Measurements from ENCODE around the gene ADAM10. TPM values are rescaled to one million over a fixed set of nuclear protein-coding genes. Genes with fewer than 3 reads are reported as not detected.

Gene ADAM10
- total RNA-seq, 1 experiment from 2014 or later: 170 TPM

DNA sequence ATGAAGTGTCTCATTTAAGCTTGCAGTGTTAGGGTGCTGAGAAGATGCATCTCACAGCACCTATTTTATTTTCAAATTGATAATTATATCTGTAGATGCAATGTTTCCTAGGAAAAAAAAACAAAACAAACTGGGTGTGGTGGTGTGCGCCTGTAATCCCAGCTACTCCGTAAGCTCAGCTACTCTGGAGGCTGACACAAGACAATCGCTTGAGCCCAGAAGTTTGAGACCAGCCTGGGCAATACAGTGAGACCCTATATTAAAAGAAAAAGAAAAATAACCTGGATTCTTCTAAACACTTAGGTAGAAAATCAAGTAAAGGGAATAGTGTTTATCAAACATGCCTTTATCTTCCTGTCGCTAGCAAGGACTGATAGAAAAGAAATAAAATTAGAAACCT, 23.5 kb upstream of the ADAM10 start:
- Histone ChIP-seq H3K4me1 (peaks cover 10% of the 10 kb centered on the region), H3K36me3 (ENCODE audit: control insufficient read depth, insufficient read depth, low read length) (no peaks in the 10 kb centered on the region), H3K4me3 (ENCODE audit: low read depth, low read length) (peak overlapping the region; percentile 99), H3K27me3 (replicated peaks; ENCODE audit: control insufficient read depth, insufficient read depth, low read length) (no peaks in the 10 kb centered on the region), H3K9me3 (no peaks in the 10 kb centered on the region)
- intact Hi-C loops (cut with micrococcal nuclease; ENCODE audit: unreplicated experiment): loop anchor here (5.0 to 10.0 kb wide), 3 partner anchors 159 to 546 kb away; partner anchors contain the start of gene SLTM
- ChIA-PET POLR2A (no interaction called here), CTCF (no interaction called here)
- peaks cover 10% of the 10 kb centered on the region for H3K36me3 Mint-ChIP-seq (ENCODE audit: insufficient read depth, unreplicated experiment)
- no peak for TF ChIP-seq CTCF (IDR thresholded peaks at IDR 0.05; ENCODE audit: insufficient read depth in 1 of 2, low read depth in 1 of 2, low read length in 1 of 2, severe bottlenecking in 1 of 2, unreplicated experiment in 1 of 2)
- H3K27me3 Mint-ChIP-seq (ENCODE audit: insufficient read depth, unreplicated experiment): no peaks in the 10 kb centered on the region
- H3K9me3 Mint-ChIP-seq (ENCODE audit: unreplicated experiment): no peaks in the 10 kb centered on the region
- H3K4me3 Mint-ChIP-seq (ENCODE audit: unreplicated experiment): no peak overlapping the region
- DNase-seq: no peak
- no peak overlapping the region for H3K27ac Mint-ChIP-seq (ENCODE audit: unreplicated experiment)
- H3K4me1 Mint-ChIP-seq (ENCODE audit: low read depth, unreplicated experiment): no peaks in the 10 kb centered on the region
- no TSS peak for BruUV-seq (replicated peaks)

- TF ChIP-seq CTCF (IDR thresholded peaks at IDR 0.05; ENCODE audit: insufficient read depth in 1 of 2, low read depth in 1 of 2, low read length in 1 of 2, severe bottlenecking in 1 of 2, unreplicated experiment in 1 of 2): no peak
- Mint-ChIP-seq H3K4me1 (ENCODE audit: low read depth, unreplicated experiment) (no peaks in the 10 kb centered on the region), H3K4me3 (ENCODE audit: unreplicated experiment) (no peak overlapping the region), H3K9me3 (ENCODE audit: unreplicated experiment) (peaks cover 2% of the 10 kb centered on the region), H3K27ac (ENCODE audit: unreplicated experiment) (peak overlapping the region; percentile 85), H3K27me3 (ENCODE audit: insufficient read depth, unreplicated experiment) (no peaks in the 10 kb centered on the region), H3K36me3 (ENCODE audit: insufficient read depth, unreplicated experiment) (peaks cover 10% of the 10 kb centered on the region)
- no peaks in the 10 kb centered on the region for H3K36me3 ChIP-seq (ENCODE audit: control insufficient read depth, insufficient read depth, low read length)
- DNase-seq: peak; percentile 55 to 64
- peak overlapping the region; percentile 99 for H3K4me3 ChIP-seq (ENCODE audit: low read depth, low read length)
- H3K4me1 ChIP-seq: peaks cover 10% of the 10 kb centered on the region
- intact Hi-C loops (cut with micrococcal nuclease; ENCODE audit: unreplicated experiment): loop anchor here (1.0 to 10.0 kb wide), 6 partner anchors 21 to 544 kb away; partner anchors contain the start of gene SLTM
- H3K9me3 ChIP-seq: no peaks in the 10 kb centered on the region
- no peaks in the 10 kb centered on the region for H3K27me3 ChIP-seq (replicated peaks; ENCODE audit: control insufficient read depth, insufficient read depth, low read length)
- ChIA-PET CTCF (interaction anchor here (0.9 to 2.5 kb wide), 8 partner anchors 13 to 757 kb away, joined by 3 to 42 read pairs (median 6); partner anchors contain the start of gene ADAM10), POLR2A (interaction anchor here (0.7 to 2.5 kb wide), 7 partner anchors 22 to 439 kb away, joined by 3 to 99 read pairs (median 4); partner anchors contain the start of gene ADAM10)
- no TSS peak for BruUV-seq (replicated peaks)
Measured at GRCh38 chr15:58771621-58772250, 22.2 kb upstream of the ADAM10 start.

- intact Hi-C loops (cut with micrococcal nuclease; ENCODE audit: unreplicated experiment): loop anchor here (1.0 to 10.0 kb wide), 6 partner anchors 21 to 544 kb away; partner anchors contain the start of gene SLTM
- Histone ChIP-seq H3K4me3 (ENCODE audit: low read depth, low read length) (peak within 1 kb of the TSS; percentile 99), H3K27me3 (replicated peaks; ENCODE audit: control insufficient read depth, insufficient read depth, low read length) (no peaks in the 10 kb centered on the region), H3K9me3 (no peaks in the 10 kb centered on the region), H3K4me1 (peaks cover 10% of the 10 kb centered on the region), H3K36me3 (ENCODE audit: control insufficient read depth, insufficient read depth, low read length) (no peaks in the 10 kb centered on the region)
- Mint-ChIP-seq H3K36me3 (ENCODE audit: insufficient read depth, unreplicated experiment) (peaks cover 10% of the 10 kb centered on the region), H3K27me3 (ENCODE audit: insufficient read depth, unreplicated experiment) (no peaks in the 10 kb centered on the region), H3K9me3 (ENCODE audit: unreplicated experiment) (peaks cover 9% of the 10 kb centered on the region), H3K4me3 (ENCODE audit: unreplicated experiment) (no peak within 1 kb of the TSS), H3K27ac (ENCODE audit: unreplicated experiment) (peak within 1 kb of the TSS; percentile 85), H3K4me1 (ENCODE audit: low read depth, unreplicated experiment) (no peaks in the 10 kb centered on the region)
- POLR2A ChIA-PET: interaction anchor here (0.6 to 2.5 kb wide), 14 partner anchors 8 to 577 kb away, joined by 3 to 99 read pairs (median 4); partner anchors contain the start of gene ADAM10
- TF ChIP-seq CTCF (IDR thresholded peaks at IDR 0.05; ENCODE audit: insufficient read depth in 1 of 2, low read depth in 1 of 2, low read length in 1 of 2, severe bottlenecking in 1 of 2, unreplicated experiment in 1 of 2): peak; percentile 35 to 42
- CTCF ChIA-PET: interaction anchor here (0.5 to 2.5 kb wide), 14 partner anchors 12 to 758 kb away, joined by 3 to 42 read pairs (median 4); partner anchors contain the start of gene ADAM10
- BruUV-seq (replicated peaks): no TSS peak
- DNase-seq: peak; percentile 97
Measured at GRCh38 chr15:58770857-58771620, 21.5 kb upstream of the ADAM10 start, which contains the start of gene MINDY2. Gene MINDY2, plus strand, starts transcription at chr15:58771302. Its CDS starts 94 bp downstream, at chr15:58771396.
